Neuronal stem cell (in vitro differentiated cells): ENCODE data around the gene PILRB.
"Not testable (repeated sequence)": the region's sequence is repeated elsewhere in the genome, so short reads cannot be mapped to it uniquely, and the experiment has no call there.

Experiments used
- DNase-seq: peaks from one replicate; pipeline ENCODE4 v3.0.0-alpha.2; 2013; ENCODE audit warnings: low spot score
- H2AFZ ChIP-seq: one replicate; pipeline ENCODE4 v1.6.1; 2013; ENCODE audit warnings: mild to moderate bottlenecking, low read length, inconsistent platforms
- H2AK5ac ChIP-seq: 2 replicates; pipeline ENCODE4 v1.6.1; 2013; ENCODE audit warnings: low read depth, mild to moderate bottlenecking, inconsistent platforms, low read length, moderate library complexity, mixed read lengths
- H2BK120ac ChIP-seq: 2 replicates; pipeline ENCODE4 v1.6.1; 2013; ENCODE audit warnings: low read depth, mild to moderate bottlenecking, inconsistent platforms, low read length, moderate library complexity, mixed read lengths
- H2BK12ac ChIP-seq: one replicate; pipeline ENCODE4 v1.6.1; 2013; ENCODE audit warnings: low read length, inconsistent platforms
- H2BK15ac ChIP-seq: 2 replicates; pipeline ENCODE4 v1.6.1; 2013; ENCODE audit warnings: mild to moderate bottlenecking, low read length, inconsistent platforms, mixed read lengths
- H2BK5ac ChIP-seq: one replicate; pipeline ENCODE4 v1.6.1; 2013; ENCODE audit warnings: inconsistent platforms, mild to moderate bottlenecking, low read length, moderate library complexity
- H3K14ac ChIP-seq: one replicate; pipeline ENCODE4 v1.6.1; 2013; ENCODE audit warnings: low read length, inconsistent platforms
- H3K18ac ChIP-seq: 2 replicates; pipeline ENCODE4 v1.6.1; 2013; ENCODE audit warnings: low read length, inconsistent platforms
- H3K23ac ChIP-seq: 2 replicates; pipeline ENCODE4 v1.6.1; 2013; ENCODE audit warnings: low read depth, mild to moderate bottlenecking, mixed read lengths, low read length, inconsistent platforms; ENCODE audit not compliant: poor library complexity
- H3K27ac ChIP-seq: replicated peaks from 3 replicates; pipeline ENCODE4 v1.5.1; 2013; ENCODE audit warnings: low read length, inconsistent platforms
- H3K27me3 ChIP-seq, 3 experiments: 2 replicates each; pipeline ENCODE4 v1.6.1; 2013; ENCODE audit warnings: low read length in 3 of 3, mild to moderate bottlenecking in 2 of 3, inconsistent platforms in 1 of 3, low read depth in 1 of 3, mixed read lengths in 1 of 3, moderate library complexity in 1 of 3; ENCODE audit not compliant: control insufficient read depth in 3 of 3, insufficient read depth in 3 of 3
- H3K36me3 ChIP-seq, 2 donors: replicated peaks in 1 of 2; 2 replicates each; pipeline ENCODE4 v1.6.1; 2013; ENCODE audit warnings: low read length in 2 of 2; ENCODE audit not compliant: control insufficient read depth in 2 of 2, insufficient read depth in 2 of 2
- H3K4ac ChIP-seq: 2 replicates; pipeline ENCODE4 v1.6.1; 2013; ENCODE audit warnings: inconsistent platforms, mild to moderate bottlenecking, low read length, moderate library complexity
- H3K4me1 ChIP-seq, 2 donors: 1 replicate in 1 of 2; 2 replicates in 1 of 2; pipeline ENCODE4 v1.6.1; 2013; ENCODE audit warnings: low read length in 2 of 2, low read depth in 1 of 2; ENCODE audit not compliant: control insufficient read depth in 2 of 2, insufficient read depth in 1 of 2
- H3K4me2 ChIP-seq: one replicate; pipeline ENCODE4 v1.6.1; 2013; ENCODE audit warnings: mild to moderate bottlenecking, low read length, inconsistent platforms; ENCODE audit not compliant: insufficient read depth, poor library complexity, severe bottlenecking
- H3K4me3 ChIP-seq, 2 donors: 2 replicates each; pipeline ENCODE4 v1.5.1; 2013; ENCODE audit warnings: low read length in 2 of 2, mild to moderate bottlenecking in 2 of 2, inconsistent platforms in 1 of 2, moderate library complexity in 1 of 2
- H3K79me1 ChIP-seq: one replicate; pipeline ENCODE4 v1.6.1; 2013; ENCODE audit warnings: low read depth, mild to moderate bottlenecking, inconsistent platforms, low read length, moderate library complexity
- H3K9ac ChIP-seq: one replicate; pipeline ENCODE4 v1.6.1; 2013; ENCODE audit warnings: mild to moderate bottlenecking, low read depth, low read length, inconsistent platforms; ENCODE audit not compliant: poor library complexity
- H3K9me3 ChIP-seq, 2 donors: replicated peaks in 1 of 2; 2 replicates each; pipeline versions ENCODE3 to v1.6.1; 2013; ENCODE audit warnings: low read length in 2 of 2, mild to moderate bottlenecking in 2 of 2, inconsistent platforms in 1 of 2, low read depth in 1 of 2, mixed read lengths in 1 of 2, moderate library complexity in 1 of 2; ENCODE audit not compliant: control insufficient read depth in 2 of 2, insufficient read depth in 1 of 2
- H4K8ac ChIP-seq: one replicate; pipeline ENCODE4 v1.6.1; 2013; ENCODE audit warnings: low read depth, mild to moderate bottlenecking, inconsistent platforms, low read length, moderate library complexity
- H4K91ac ChIP-seq: one replicate; pipeline ENCODE4 v1.6.1; 2013; ENCODE audit warnings: low read length, low read depth, mild to moderate bottlenecking, inconsistent platforms; ENCODE audit not compliant: poor library complexity
- WGBS, 2 donors: extraction: QIAGEN DNeasy Blood & Tissue Kit; methylation state at CpG; one replicate each; pipeline ENCODE4 v1.1.7; 2013; ENCODE audit warnings: missing lambda C conversion rate in 2 of 2, mixed read lengths in 1 of 2; ENCODE audit not compliant: insufficient read length in 2 of 2, insufficient replicate concordance in 1 of 2; ENCODE audit errors: extremely low coverage in 2 of 2; 5-methylcytosine and 5-hydroxymethylcytosine counted together

The PILRB gene

DNA sequence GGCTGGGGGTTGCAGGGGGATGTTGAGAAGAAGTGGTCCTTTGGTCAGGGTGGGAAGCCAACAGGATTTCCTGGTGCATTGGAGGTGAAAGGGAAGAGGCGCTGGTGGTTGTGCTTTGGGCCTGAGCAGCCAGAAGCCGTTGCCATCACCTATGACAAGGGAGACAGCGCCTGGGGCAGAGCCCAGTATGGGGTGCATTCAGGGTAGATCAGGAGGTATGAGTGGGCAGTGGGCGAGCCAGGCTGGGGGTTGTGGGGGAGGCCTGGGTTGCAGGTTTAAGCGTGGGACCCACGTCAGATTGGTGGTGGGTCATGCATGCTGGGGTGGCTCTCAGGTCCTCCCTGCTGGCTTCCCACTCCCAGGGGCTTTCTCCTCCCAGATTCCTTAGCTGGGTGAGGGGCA, 6.3 kb upstream of the PILRB start:
- no peak overlapping the region for H3K4me2 ChIP-seq
- H3K27me3 ChIP-seq = no peaks in the 10 kb centered on the region

DNA sequence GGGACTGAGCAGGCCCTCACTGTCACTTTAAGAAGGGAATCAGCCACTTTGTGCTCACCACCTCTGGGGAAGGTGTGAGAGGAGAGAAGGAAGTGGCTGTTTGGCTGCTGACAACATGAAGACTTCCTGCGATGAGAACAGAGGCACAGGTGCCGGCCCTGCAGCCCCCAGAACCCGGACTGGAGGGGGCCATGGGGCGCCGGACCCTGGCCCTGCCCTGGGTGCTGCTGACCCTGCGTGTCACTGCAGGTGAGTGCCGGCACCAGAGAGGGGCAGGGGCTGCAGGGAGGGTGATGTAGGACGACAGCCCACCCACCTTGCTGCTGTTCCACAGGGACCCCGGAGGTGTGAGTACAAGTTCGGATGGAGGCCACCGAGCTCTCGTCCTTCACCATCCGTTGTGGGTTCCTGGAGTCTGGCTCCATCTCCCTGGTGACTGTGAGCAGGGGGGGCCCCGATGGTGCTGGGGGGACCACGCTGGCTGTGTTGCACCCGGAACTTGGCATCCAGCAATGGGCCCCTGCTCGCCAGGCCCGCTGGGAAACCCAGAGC, 5.6 kb upstream of the PILRB start:
- Histone ChIP-seq H3K23ac (peak overlapping the region; percentile 80), H3K36me3 (peaks cover 57 to 89% of the 10 kb centered on the region in 2 donors)
- H4K8ac ChIP-seq, H3K4ac ChIP-seq, H2BK120ac ChIP-seq, H3K79me1 ChIP-seq, H3K9me3 ChIP-seq, DNase-seq, H3K4me3 ChIP-seq, H3K4me2 ChIP-seq, H4K91ac ChIP-seq, H3K4me1 ChIP-seq, H2BK15ac ChIP-seq, H2AFZ ChIP-seq, H3K27me3 ChIP-seq, H3K18ac ChIP-seq, H2BK12ac ChIP-seq, H3K27ac ChIP-seq, H3K9ac ChIP-seq, H2AK5ac ChIP-seq, H2BK5ac ChIP-seq, H3K14ac ChIP-seq: not testable (repeated sequence)
- WGBS, 2 donors = no CpG with 5 or more reads among the region's 18 CpGs

More for the DNA sequence above, 6.3 kb upstream of the PILRB start:
- DNase-seq = no peak
- Histone ChIP-seq H3K27ac (no peak overlapping the region), H4K91ac (no peak overlapping the region), H2BK12ac (no peak overlapping the region), H3K9me3 (peaks cover 0 to 2% of the 10 kb centered on the region in 2 donors), H2BK120ac (no peak overlapping the region), H4K8ac (no peak overlapping the region), H2AFZ (no peak overlapping the region), H3K4ac (no peak overlapping the region), H2BK15ac (no peak overlapping the region), H3K9ac (no peak overlapping the region), H3K18ac (no peak overlapping the region), H3K4me1 (no peaks in the 10 kb centered on the region), H3K14ac (no peak overlapping the region), H3K79me1 (peaks cover 9% of the 10 kb centered on the region), H3K4me3 (no peak overlapping the region), H3K23ac (peak overlapping the region; percentile 44), H3K36me3 (peaks cover 60 to 89% of the 10 kb centered on the region in 2 donors), H2AK5ac (no peak overlapping the region), H2BK5ac (peak overlapping the region; percentile 53)
- no CpG with 5 or more reads among the region's 6 CpGs for WGBS, 2 donors

DNA sequence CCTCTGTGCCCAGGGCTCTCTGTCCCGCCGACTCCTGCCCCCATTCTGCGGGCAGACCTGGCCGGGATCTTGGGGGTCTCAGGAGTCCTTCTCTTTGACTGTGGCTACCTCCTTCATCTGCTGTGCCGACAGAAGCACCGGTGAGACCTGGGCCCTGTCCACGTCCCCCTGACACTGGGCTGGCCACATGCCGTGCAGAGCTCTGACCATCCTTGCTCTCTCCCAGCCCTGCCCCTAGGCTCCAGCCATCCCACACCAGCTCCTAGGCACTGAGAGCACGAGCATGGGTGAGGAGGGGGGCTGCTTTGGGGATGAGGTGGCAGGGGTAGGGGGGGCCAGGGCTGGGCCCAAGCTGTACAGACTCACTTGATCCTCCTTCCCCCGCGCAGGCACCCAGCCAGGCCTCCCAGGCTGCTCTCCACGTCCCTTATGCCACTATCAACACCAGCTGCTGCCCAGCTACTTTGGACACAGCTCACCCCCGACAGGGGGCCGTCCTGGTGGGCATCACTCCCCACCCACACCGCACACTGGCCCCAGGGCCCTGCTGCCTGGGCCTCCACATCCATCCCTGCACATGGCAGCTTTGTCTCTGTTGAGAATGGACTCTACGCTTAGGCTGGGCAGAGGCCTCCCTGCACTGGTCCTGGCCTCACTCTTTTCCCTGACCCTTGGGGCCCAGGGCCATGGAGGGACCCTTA, 4.8 kb upstream of the PILRB start:
- H2AK5ac ChIP-seq = no peak overlapping the region
- H3K4ac ChIP-seq = no peak overlapping the region
- no peak overlapping the region for H2BK15ac ChIP-seq
- peaks cover 0 to 2% of the 10 kb centered on the region in 2 donors for H3K9me3 ChIP-seq
- no peak overlapping the region for H2BK120ac ChIP-seq
- H3K4me2 ChIP-seq = no peak overlapping the region
- H2AFZ ChIP-seq = no peak overlapping the region
- H3K23ac ChIP-seq = peak overlapping the region; percentile 73
- H4K91ac ChIP-seq = no peak overlapping the region
- no peak overlapping the region for H4K8ac ChIP-seq
- DNase-seq = no peak
- no peak overlapping the region for H3K27ac ChIP-seq
- H3K14ac ChIP-seq = peak overlapping the region; percentile 71
- no peaks in the 10 kb centered on the region for H3K27me3 ChIP-seq
- H3K18ac ChIP-seq = no peak overlapping the region
- H3K4me3 ChIP-seq = no peak overlapping the region
- WGBS, 2 donors = no CpG with 5 or more reads among the region's 16 CpGs
- H3K36me3 ChIP-seq = peaks cover 49 to 89% of the 10 kb centered on the region in 2 donors
- no peak overlapping the region for H2BK5ac ChIP-seq
- H3K4me1 ChIP-seq = no peaks in the 10 kb centered on the region
- H3K79me1 ChIP-seq = peaks cover 9% of the 10 kb centered on the region
- H2BK12ac ChIP-seq = no peak overlapping the region
- no peak overlapping the region for H3K9ac ChIP-seq

DNA sequence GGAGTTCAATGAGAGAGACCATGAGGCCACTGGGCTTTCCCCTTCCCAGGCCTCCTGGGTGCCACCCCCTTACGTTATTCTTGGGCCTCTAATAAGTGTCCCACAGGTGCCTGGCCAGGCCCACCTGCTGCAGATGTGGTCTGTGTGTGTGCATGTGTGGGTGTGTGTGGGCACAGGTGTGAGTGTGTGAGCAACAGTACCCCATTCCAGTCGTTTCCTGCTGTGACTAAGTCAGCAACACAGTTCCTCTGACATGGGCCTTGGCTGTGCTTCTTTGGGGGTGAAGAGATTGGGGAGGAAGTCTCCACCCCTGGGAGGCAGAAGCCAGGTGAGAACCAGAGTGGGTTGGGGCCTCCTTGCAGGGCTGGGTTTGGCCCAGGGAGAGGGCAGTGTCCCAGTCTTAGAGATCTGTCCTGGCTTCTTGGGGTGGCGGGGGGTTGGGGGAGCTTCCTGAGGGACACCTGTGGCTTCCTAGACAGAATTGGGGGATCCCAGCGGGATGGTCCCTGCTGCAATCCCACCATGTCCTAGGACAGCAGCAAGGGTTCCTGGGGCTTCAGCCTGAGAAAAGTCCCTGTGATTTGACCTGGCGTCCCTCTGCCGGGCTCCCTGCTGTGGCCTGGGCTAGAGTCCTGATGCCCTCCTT, 4.1 kb upstream of the PILRB start:
- Histone ChIP-seq H2BK5ac (no peak overlapping the region), H3K4ac (no peak overlapping the region), H3K18ac (no peak overlapping the region), H3K14ac (peak overlapping the region; percentile 71), H3K4me1 (no peaks in the 10 kb centered on the region), H3K23ac (no peak overlapping the region), H3K79me1 (peaks cover 9% of the 10 kb centered on the region), H3K27ac (no peak overlapping the region), H3K4me3 (no peak overlapping the region), H2BK120ac (no peak overlapping the region), H3K4me2 (no peak overlapping the region), H3K27me3 (no peaks in the 10 kb centered on the region), H2BK12ac (no peak overlapping the region), H2AK5ac (no peak overlapping the region), H3K9ac (no peak overlapping the region), H4K91ac (no peak overlapping the region), H4K8ac (no peak overlapping the region), H3K36me3 (peaks cover 50 to 93% of the 10 kb centered on the region in 2 donors), H2BK15ac (no peak overlapping the region), H3K9me3 (peaks cover 0 to 2% of the 10 kb centered on the region in 2 donors), H2AFZ (no peak overlapping the region)
- no peak for DNase-seq
- WGBS, 2 donors = no CpG with 5 or more reads among the region's 6 CpGs
